ENCODE results near the gene UBE2O.
A peak's percentile ranks its signal among the peaks of the same experiment; 100 is the strongest.

UBE2O gene

GRCh38 chr17:76492989-76493501 lies 40.1 kb upstream of the UBE2O start:
- Histone ChIP-seq H3K27ac (ENCODE audit: low read length) (peak overlapping the region; percentile 62), H3K4me3 (ENCODE audit: low read length) (peak overlapping the region; percentile 57), H3K27me3 (ENCODE audit: low read depth, low read length) (no peaks in the 10 kb centered on the region), H2AFZ (ENCODE audit: low read depth, low read length) (no peak overlapping the region), H4K20me1 (ENCODE audit: insufficient read depth, low read length) (no peaks in the 10 kb centered on the region), H3K79me2 (ENCODE audit: low read length) (peaks cover 9% of the 10 kb centered on the region), H3K4me1 (ENCODE audit: low read length) (peaks cover 37% of the 10 kb centered on the region), H3K9me3 (ENCODE audit: insufficient read depth, low read length) (no peaks in the 10 kb centered on the region), H3K36me3 (replicated peaks; ENCODE audit: low read depth, low read length) (peaks cover 4% of the 10 kb centered on the region), H3K9ac (ENCODE audit: low read length) (peak overlapping the region; percentile 68), H3K4me2 (ENCODE audit: low read length) (peak overlapping the region; percentile 81)
- TF ChIP-seq EZH2phosphoT487 (IDR thresholded peaks at IDR 0.05; ENCODE audit: low read depth), result no peak
- TF ChIP-seq, protein P1, sequence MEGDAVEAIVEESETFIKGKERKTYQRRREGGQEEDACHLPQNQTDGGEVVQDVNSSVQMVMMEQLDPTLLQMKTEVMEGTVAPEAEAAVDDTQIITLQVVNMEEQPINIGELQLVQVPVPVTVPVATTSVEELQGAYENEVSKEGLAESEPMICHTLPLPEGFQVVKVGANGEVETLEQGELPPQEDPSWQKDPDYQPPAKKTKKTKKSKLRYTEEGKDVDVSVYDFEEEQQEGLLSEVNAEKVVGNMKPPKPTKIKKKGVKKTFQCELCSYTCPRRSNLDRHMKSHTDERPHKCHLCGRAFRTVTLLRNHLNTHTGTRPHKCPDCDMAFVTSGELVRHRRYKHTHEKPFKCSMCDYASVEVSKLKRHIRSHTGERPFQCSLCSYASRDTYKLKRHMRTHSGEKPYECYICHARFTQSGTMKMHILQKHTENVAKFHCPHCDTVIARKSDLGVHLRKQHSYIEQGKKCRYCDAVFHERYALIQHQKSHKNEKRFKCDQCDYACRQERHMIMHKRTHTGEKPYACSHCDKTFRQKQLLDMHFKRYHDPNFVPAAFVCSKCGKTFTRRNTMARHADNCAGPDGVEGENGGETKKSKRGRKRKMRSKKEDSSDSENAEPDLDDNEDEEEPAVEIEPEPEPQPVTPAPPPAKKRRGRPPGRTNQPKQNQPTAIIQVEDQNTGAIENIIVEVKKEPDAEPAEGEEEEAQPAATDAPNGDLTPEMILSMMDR (IDR thresholded peaks at IDR 0.05; ENCODE audit: low read depth, low read length), result no peak

- Histone ChIP-seq H3K27ac (ENCODE audit: low read length) (peak overlapping the region; percentile 62), H3K4me2 (ENCODE audit: low read length) (peak overlapping the region; percentile 81), H3K36me3 (replicated peaks; ENCODE audit: low read depth, low read length) (no peaks in the 10 kb centered on the region), H3K9ac (ENCODE audit: low read length) (peak overlapping the region; percentile 68), H3K9me3 (ENCODE audit: insufficient read depth, low read length) (no peaks in the 10 kb centered on the region), H2AFZ (ENCODE audit: low read depth, low read length) (no peak overlapping the region), H3K79me2 (ENCODE audit: low read length) (peaks cover 3% of the 10 kb centered on the region), H4K20me1 (ENCODE audit: insufficient read depth, low read length) (no peaks in the 10 kb centered on the region), H3K4me1 (ENCODE audit: low read length) (peaks cover 33% of the 10 kb centered on the region), H3K4me3 (ENCODE audit: low read length) (peak overlapping the region; percentile 57), H3K27me3 (ENCODE audit: low read depth, low read length) (no peaks in the 10 kb centered on the region)
- TF ChIP-seq EZH2phosphoT487 (IDR thresholded peaks at IDR 0.05; ENCODE audit: low read depth), result no peak
- TF ChIP-seq, protein P1 (IDR thresholded peaks at IDR 0.05; ENCODE audit: low read depth, low read length), result no peak
These were observed 39.4 kb upstream of the UBE2O start for GRCh38 chr17:76492123-76492988.

- H3K79me2 ChIP-seq (ENCODE audit: low read length), result no peaks in the 10 kb centered on the region
- H3K27me3 ChIP-seq (ENCODE audit: low read depth, low read length), result no peaks in the 10 kb centered on the region
- H4K20me1 ChIP-seq (ENCODE audit: insufficient read depth, low read length), result no peaks in the 10 kb centered on the region
- H3K4me3 ChIP-seq (ENCODE audit: low read length), result 0 out of 2 replicates have a peak overlapping the region, but pooled peaks have one; percentile 57
- H3K36me3 ChIP-seq (replicated peaks; ENCODE audit: low read depth, low read length), result no peaks in the 10 kb centered on the region
- no peak for TF ChIP-seq EZH2phosphoT487 (IDR thresholded peaks at IDR 0.05; ENCODE audit: low read depth)
- TF ChIP-seq, protein P1 (IDR thresholded peaks at IDR 0.05; ENCODE audit: low read depth, low read length), result no peak
- H3K9me3 ChIP-seq (ENCODE audit: insufficient read depth, low read length), result no peaks in the 10 kb centered on the region
- H3K9ac ChIP-seq (ENCODE audit: low read length), result peak overlapping the region; percentile 68; the same call in 1 of the 2 replicates
- H3K4me2 ChIP-seq (ENCODE audit: low read length), result peak overlapping the region; percentile 81
- H3K4me1 ChIP-seq (ENCODE audit: low read length), result peaks cover 33% of the 10 kb centered on the region
- no peak overlapping the region for H2AFZ ChIP-seq (ENCODE audit: low read depth, low read length)
- H3K27ac ChIP-seq (ENCODE audit: low read length), result peak overlapping the region; percentile 62
These were observed 38.5 kb upstream of the UBE2O start for GRCh38 chr17:76491271-76492122.
